Activated CD4-positive, alpha-beta T cell treated with anti-CD3 and anti-CD28 coated beads, Interleukin-2, amount 50 U/mL, for 4 hours (primary cell): ENCODE data around the gene STX8.

Source experiments
- DNase-seq, 2 experiments: peaks; one replicate each; pipeline ENCODE4 v3.0.0-alpha.2; 2020

Gene STX8

GRCh38 chr17:9236286-9237052 is 339.2 kb downstream of the STX8 start:
- no peak for DNase-seq

- no peak for DNase-seq
Observed at GRCh38 chr17:9235346-9235745, 340.3 kb downstream of the STX8 start.

- DNase-seq = no peak
Observed at GRCh38 chr17:9234389-9234945, 341.2 kb downstream of the STX8 start.

GRCh38 chr17:9233761-9234160 is 341.9 kb downstream of the STX8 start:
- DNase-seq = no peak

GRCh38 chr17:9233271-9233599 is 342.4 kb downstream of the STX8 start:
- DNase-seq = no peak

- DNase-seq = no peak
Observed at GRCh38 chr17:9232591-9233270, 342.9 kb downstream of the STX8 start.

- no peak for DNase-seq
Observed at GRCh38 chr17:9232155-9232475, 343.5 kb downstream of the STX8 start.

- DNase-seq = no peak
Observed at GRCh38 chr17:9231449-9232154, 344.0 kb downstream of the STX8 start.

- no peak for DNase-seq
Observed at GRCh38 chr17:9230861-9231260, 344.8 kb downstream of the STX8 start.

- no peak for DNase-seq
Observed at GRCh38 chr17:9230346-9230745, 345.3 kb downstream of the STX8 start.

- no peak for DNase-seq
Observed at GRCh38 chr17:9229826-9230201, 345.8 kb downstream of the STX8 start.

- DNase-seq = no peak
Observed at GRCh38 chr17:9229160-9229825, 346.3 kb downstream of the STX8 start.

GRCh38 chr17:9228408-9229159 is 347.0 kb downstream of the STX8 start:
- no peak for DNase-seq

- no peak for DNase-seq
Observed at GRCh38 chr17:9227819-9228407, 347.7 kb downstream of the STX8 start.

- DNase-seq = no peak
Observed at GRCh38 chr17:9226794-9227135, 348.9 kb downstream of the STX8 start.

- DNase-seq = no peak
Observed at GRCh38 chr17:9226130-9226793, 349.4 kb downstream of the STX8 start.

GRCh38 chr17:9225305-9226101 is 350.1 kb downstream of the STX8 start:
- no peak for DNase-seq

- no peak for DNase-seq
Observed at GRCh38 chr17:9224485-9224884, 351.1 kb downstream of the STX8 start.

GRCh38 chr17:9223531-9223930 is 352.1 kb downstream of the STX8 start:
- DNase-seq = no peak

- DNase-seq = no peak
Observed at GRCh38 chr17:9221922-9222180, 353.8 kb downstream of the STX8 start.
